K562 (cell line): Measurements from ENCODE around the gene PPIF. TPM values are rescaled to one million over a fixed set of nuclear protein-coding genes. Genes with fewer than 3 reads are reported as not detected.

Experiments
- BCLAF1 ChIP-seq, 2 experiments: fragments of 450-650 bp in 1 of 2; IDR thresholded peaks; 2 replicates each; pipeline ENCODE4 v1.6.1; 2011 to 2017; ENCODE audit warnings: low read depth in 2 of 2, antibody characterized with exemption in 1 of 2, borderline replicate concordance in 1 of 2, low read length in 1 of 2, mild to moderate bottlenecking in 1 of 2, mixed read lengths in 1 of 2; ENCODE audit not compliant: control insufficient read depth in 1 of 2
- BRF1 ChIP-seq: IDR thresholded peaks from 3 replicates; pipeline ENCODE4 v1.6.1; 2011; ENCODE audit warnings: borderline replicate concordance, mild to moderate bottlenecking; ENCODE audit not compliant: insufficient read length; ENCODE audit errors: extremely low read depth
- HNRNPH1 ChIP-seq: fragments of 200-400 bp; formaldehyde crosslinking; optimal IDR thresholded peaks from 2 replicates; pipeline ENCODE3; 2017; ENCODE audit warnings: low read depth, mild to moderate bottlenecking, low read length, moderate library complexity
- JUND ChIP-seq, 2 experiments: IDR thresholded peaks; 2 replicates in 1 of 2; 3 replicates in 1 of 2; pipeline ENCODE4 v1.6.1; 2011; ENCODE audit warnings: borderline replicate concordance in 2 of 2, low read depth in 2 of 2, low read length in 2 of 2, improper control_type of control experiment in 1 of 2, missing biosample characterization in 1 of 2, missing genetic modification characterization in 1 of 2, missing genetic modification reagents in 1 of 2
- MECOM ChIP-seq: fragments of 250-450 bp; sonication (Bioruptor Pico); IDR thresholded peaks from 2 replicates; pipeline ENCODE4 v1.8.0; 2022; ENCODE audit warnings: inconsistent platforms
- NBN ChIP-seq: fragments of 450-650 bp; IDR thresholded peaks from 2 replicates; pipeline ENCODE4 v1.6.1; 2016; ENCODE audit warnings: low read depth, mild to moderate bottlenecking
- NFIC ChIP-seq: fragments of 450-650 bp; IDR thresholded peaks from 2 replicates; pipeline ENCODE4 v1.6.1; 2017; ENCODE audit warnings: mild to moderate bottlenecking, inconsistent platforms
- PYGO2 ChIP-seq: fragments of 450-650 bp; IDR thresholded peaks from 2 replicates; pipeline ENCODE4 v1.6.1; 2016; ENCODE audit warnings: mild to moderate bottlenecking, missing genetic modification characterization, moderate library complexity, missing compliant biosample characterization
- ZNF778 ChIP-seq: fragments of 450-650 bp; formaldehyde crosslinking; IDR thresholded peaks from 2 replicates; pipeline ENCODE4 v1.4.0; 2020; ENCODE audit warnings: mild to moderate bottlenecking, moderate library complexity
- polyA plus RNA-seq, 8 experiments: library from polyadenylated mRNA; depleted of rRNA in 4 of 8; stranded (reverse) in 5 of 8; unstranded in 3 of 8; fragments of >200 nt; fragmentation: Nextera tagmentation in 2 of 8; fragmentation: Illumina TruSeq in 1 of 8; extraction: Ambion mirVana in 2 of 8; extraction: Trizol in 1 of 8; gene quantifications; 2 replicates each; pipeline versions ENCODE4 v1.2.1 to v1.2.3, GENCODE V29; 2011 to 2014; ENCODE audit warnings: inconsistent platforms in 1 of 8, missing spikeins in 1 of 8
- total RNA-seq, 7 experiments: library from RNA; depleted of rRNA in 6 of 7; stranded (reverse); fragments of >200 nt in 6 of 7; fragmentation: Illumina TruSeq in 2 of 7; extraction: Trizol in 2 of 7; gene quantifications; 2 replicates each; pipeline versions ENCODE4 v1.2.1 to v1.2.3, GENCODE V29; 2011 to 2021; ENCODE audit warnings: low replicate concordance in 1 of 7
- TF ChIP-seq, protein P1 (sequence below), 2 experiments: fragments of 450-650 bp in 1 of 2; sonication (generic) in 1 of 2; formaldehyde crosslinking in 1 of 2; IDR thresholded peaks in 1 of 2; conservative IDR thresholded peaks in 1 of 2; 2 replicates each; pipeline versions ENCODE4 v1.6.1 to v1.8.1; 2016 to 2023; ENCODE audit warnings: mild to moderate bottlenecking in 2 of 2, moderate library complexity in 2 of 2, inconsistent platforms in 1 of 2, missing genetic modification reagents in 1 of 2
- TF ChIP-seq, protein P2 (sequence below): sonication (generic); formaldehyde crosslinking; IDR thresholded peaks from 2 replicates; pipeline ENCODE4 v1.8.1; 2023; ENCODE audit warnings: mild to moderate bottlenecking, missing genetic modification reagents
- TF ChIP-seq, protein P3 (sequence below): fragments of 450-650 bp; formaldehyde crosslinking; IDR thresholded peaks from 2 replicates; pipeline ENCODE4 v1.4.0; 2020; ENCODE audit warnings: mild to moderate bottlenecking, moderate library complexity

The PPIF gene
- total and polyA plus RNA-seq, 9 of the 15 experiments (the other 6 are each of a cell fraction or from before 2014, with no cell fraction given), result 40.9 to 287 (median 117) TPM

DNA sequence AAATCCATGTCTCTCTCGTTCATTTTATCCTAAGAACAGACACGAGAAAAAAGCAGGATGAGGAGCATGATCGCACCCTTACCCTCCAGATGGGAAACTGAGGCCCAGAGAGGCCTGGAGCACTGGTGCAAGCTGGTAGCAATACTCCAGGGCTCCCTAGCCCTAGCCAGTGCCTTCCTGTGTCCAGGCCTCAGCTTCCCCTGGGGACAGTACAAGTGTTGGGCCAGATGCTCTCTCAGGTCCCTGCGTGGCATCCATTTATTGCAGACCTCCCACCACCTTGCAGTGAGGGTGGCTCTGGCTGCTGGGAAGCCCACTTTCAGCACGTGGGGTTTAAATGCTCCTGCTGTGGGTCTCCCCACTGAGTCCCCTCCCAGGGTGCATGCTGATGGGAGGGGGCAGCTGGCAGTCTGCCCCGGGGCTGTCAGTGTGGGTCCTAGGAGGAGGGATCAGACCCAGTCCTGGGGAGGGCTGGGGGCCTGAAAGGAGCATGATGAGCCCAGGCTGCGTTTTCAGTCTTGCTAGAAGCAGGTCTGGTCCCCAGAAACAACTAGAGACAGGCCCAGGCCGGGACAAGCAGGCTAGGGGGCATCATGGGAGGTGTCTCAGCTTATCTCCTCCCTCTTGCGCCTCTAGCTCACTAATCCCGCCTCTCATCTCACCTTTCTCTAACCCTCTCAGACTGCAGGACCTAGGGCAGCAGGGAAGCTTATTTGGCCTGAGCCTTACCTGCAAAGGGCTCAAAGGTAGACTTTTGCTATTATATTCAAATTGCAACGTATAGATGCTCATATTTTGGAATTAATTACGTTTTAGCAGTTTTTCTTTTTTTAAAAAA lies 662 bp upstream of the PPIF start (continued):
- no peak for TF ChIP-seq BCLAF1 (IDR thresholded peaks at IDR 0.05; ENCODE audit: borderline replicate concordance in 1 of 2, control insufficient read depth in 1 of 2, low read depth in 2 of 2, low read length in 1 of 2)
- 0 out of 2 replicates have a peak, but pooled peaks have one; percentile 24 for TF ChIP-seq MECOM
- TF ChIP-seq BRF1, result no peak
- no peak for TF ChIP-seq HNRNPH1
- TF ChIP-seq NFIC, result peak; percentile 28; the same call in 1 of the 2 replicates
- TF ChIP-seq JUND (IDR thresholded peaks at IDR 0.05; ENCODE audit: borderline replicate concordance, low read depth, low read length), result no peak
- TF ChIP-seq JUND (tag; IDR thresholded peaks at IDR 0.05; ENCODE audit: borderline replicate concordance, low read depth, low read length), result 0 out of 3 replicates have a peak, but pooled peaks have one; percentile 42
- TF ChIP-seq PYGO2, result no peak
- TF ChIP-seq, protein P1, sequence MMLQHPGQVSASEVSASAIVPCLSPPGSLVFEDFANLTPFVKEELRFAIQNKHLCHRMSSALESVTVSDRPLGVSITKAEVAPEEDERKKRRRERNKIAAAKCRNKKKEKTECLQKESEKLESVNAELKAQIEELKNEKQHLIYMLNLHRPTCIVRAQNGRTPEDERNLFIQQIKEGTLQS (IDR thresholded peaks at IDR 0.05), result no peak
- TF ChIP-seq, protein P1 (CRISPR knock-in tag; conservative IDR thresholded peaks at IDR 0.05), result no peak
- TF ChIP-seq, protein P2, sequence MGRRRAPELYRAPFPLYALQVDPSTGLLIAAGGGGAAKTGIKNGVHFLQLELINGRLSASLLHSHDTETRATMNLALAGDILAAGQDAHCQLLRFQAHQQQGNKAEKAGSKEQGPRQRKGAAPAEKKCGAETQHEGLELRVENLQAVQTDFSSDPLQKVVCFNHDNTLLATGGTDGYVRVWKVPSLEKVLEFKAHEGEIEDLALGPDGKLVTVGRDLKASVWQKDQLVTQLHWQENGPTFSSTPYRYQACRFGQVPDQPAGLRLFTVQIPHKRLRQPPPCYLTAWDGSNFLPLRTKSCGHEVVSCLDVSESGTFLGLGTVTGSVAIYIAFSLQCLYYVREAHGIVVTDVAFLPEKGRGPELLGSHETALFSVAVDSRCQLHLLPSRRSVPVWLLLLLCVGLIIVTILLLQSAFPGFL, result 0 out of 2 replicates have a peak, but pooled peaks have one; percentile 36
- TF ChIP-seq ZNF778 (CRISPR knock-in tag), result no peak
- TF ChIP-seq, protein P3, sequence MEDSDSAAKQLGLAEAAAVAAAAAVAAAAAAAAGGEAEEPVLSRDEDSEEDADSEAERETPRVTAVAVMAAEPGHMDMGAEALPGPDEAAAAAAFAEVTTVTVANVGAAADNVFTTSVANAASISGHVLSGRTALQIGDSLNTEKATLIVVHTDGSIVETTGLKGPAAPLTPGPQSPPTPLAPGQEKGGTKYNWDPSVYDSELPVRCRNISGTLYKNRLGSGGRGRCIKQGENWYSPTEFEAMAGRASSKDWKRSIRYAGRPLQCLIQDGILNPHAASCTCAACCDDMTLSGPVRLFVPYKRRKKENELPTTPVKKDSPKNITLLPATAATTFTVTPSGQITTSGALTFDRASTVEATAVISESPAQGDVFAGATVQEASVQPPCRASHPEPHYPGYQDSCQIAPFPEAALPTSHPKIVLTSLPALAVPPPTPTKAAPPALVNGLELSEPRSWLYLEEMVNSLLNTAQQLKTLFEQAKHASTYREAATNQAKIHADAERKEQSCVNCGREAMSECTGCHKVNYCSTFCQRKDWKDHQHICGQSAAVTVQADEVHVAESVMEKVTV, result no peak
- TF ChIP-seq NBN, result peak; percentile 32; the same call in 1 of the 2 replicates
